ENCODE measurements around the gene KLF9. TPM values are rescaled to one million over a fixed set of nuclear protein-coding genes. Genes with fewer than 3 reads are reported as not detected.

Gene KLF9
- total and polyA plus RNA-seq, 9 of the 15 experiments (the other 6 are each of a cell fraction or from before 2014, with no cell fraction given): 3.3 to 11.9 (median 6.9) TPM

DNA sequence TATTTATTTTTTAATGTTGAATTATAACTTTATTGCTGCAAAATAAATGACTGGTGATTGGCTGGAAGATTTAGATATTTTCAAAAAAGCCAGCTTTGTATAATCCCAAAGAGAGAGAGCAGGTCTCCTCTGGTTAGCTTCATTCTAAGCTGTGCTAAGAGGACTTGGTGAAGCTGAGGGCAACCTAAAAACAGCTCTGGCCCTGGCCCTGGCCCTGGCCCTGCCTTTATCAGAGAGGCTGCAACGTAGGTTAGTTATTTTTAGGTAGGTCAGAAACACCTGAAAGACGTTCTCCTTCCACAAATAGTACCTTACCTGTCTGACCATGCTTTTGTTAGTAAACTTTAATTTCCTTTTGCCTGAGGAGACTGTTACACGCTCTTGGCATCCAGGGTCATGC, 58.7 kb downstream of the KLF9 start:
- Histone ChIP-seq H3K4me3 (no peak overlapping the region), H3K9me1 (ENCODE audit: control insufficient read depth, insufficient read depth, low read length) (no peaks in the 10 kb centered on the region), H3K27ac (ENCODE audit: extremely low read depth, low read depth, low read length) (no peak overlapping the region), H3K27me3 (ENCODE audit: control insufficient read depth in 2 of 2, insufficient read depth in 2 of 2, low read length in 2 of 2) (no peaks in the 10 kb centered on the region), H4K20me1 (replicated peaks; ENCODE audit: control insufficient read depth, insufficient read depth, low read length) (no peaks in the 10 kb centered on the region), H3K9me3 (replicated peaks; ENCODE audit: control insufficient read depth, insufficient read depth, low read depth, low read length) (no peaks in the 10 kb centered on the region), H3K9ac (ENCODE audit: insufficient read depth in 1 of 2, low read depth in 2 of 2, low read length in 2 of 2) (no peak overlapping the region), H3K79me2 (ENCODE audit: control insufficient read depth, insufficient read depth, low read length) (no peaks in the 10 kb centered on the region), H3K36me3 (ENCODE audit: control insufficient read depth, insufficient read depth, low read length) (peaks cover 10% of the 10 kb centered on the region; the same call in 1 of the 3 replicates), H3K4me1 (replicated peaks in 1 of 2; ENCODE audit: control insufficient read depth in 2 of 2, insufficient read depth in 2 of 2, low read length in 2 of 2) (no peaks in the 10 kb centered on the region), H2AFZ (ENCODE audit: low read depth, low read length) (no peak overlapping the region), H3K4me2 (ENCODE audit: insufficient read depth, low read length) (no peak overlapping the region)
- ChIA-PET POLR2A (interaction anchor here (0.6 kb wide), 1 partner anchor 63 kb away, joined by 3 read pairs; no protein-coding TSS in a partner anchor), CTCF (ENCODE audit: low intra/inter-chr PET ratio) (no interaction called here)
- no TSS peak for BruUV-seq (replicated peaks)
- no peak for FAIRE-seq
- intact Hi-C loops (cut with micrococcal nuclease): no loop called here
- DNase-seq (ENCODE audit: extremely low read depth in 1 of 4, low spot score in 3 of 4): no peak
- ATAC-seq: no peak
- WGBS (ENCODE audit: insufficient coverage, low coverage, missing lambda C conversion rate): 87% methylated on average over 3 of the region's 3 CpGs
- TF ChIP-seq, protein P1, sequence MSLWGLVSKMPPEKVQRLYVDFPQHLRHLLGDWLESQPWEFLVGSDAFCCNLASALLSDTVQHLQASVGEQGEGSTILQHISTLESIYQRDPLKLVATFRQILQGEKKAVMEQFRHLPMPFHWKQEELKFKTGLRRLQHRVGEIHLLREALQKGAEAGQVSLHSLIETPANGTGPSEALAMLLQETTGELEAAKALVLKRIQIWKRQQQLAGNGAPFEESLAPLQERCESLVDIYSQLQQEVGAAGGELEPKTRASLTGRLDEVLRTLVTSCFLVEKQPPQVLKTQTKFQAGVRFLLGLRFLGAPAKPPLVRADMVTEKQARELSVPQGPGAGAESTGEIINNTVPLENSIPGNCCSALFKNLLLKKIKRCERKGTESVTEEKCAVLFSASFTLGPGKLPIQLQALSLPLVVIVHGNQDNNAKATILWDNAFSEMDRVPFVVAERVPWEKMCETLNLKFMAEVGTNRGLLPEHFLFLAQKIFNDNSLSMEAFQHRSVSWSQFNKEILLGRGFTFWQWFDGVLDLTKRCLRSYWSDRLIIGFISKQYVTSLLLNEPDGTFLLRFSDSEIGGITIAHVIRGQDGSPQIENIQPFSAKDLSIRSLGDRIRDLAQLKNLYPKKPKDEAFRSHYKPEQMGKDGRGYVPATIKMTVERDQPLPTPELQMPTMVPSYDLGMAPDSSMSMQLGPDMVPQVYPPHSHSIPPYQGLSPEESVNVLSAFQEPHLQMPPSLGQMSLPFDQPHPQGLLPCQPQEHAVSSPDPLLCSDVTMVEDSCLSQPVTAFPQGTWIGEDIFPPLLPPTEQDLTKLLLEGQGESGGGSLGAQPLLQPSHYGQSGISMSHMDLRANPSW (CRISPR knock-in tag; IDR thresholded peaks at IDR 0.05): no peak
- TF ChIP-seq ZNF121 (CRISPR knock-in tag; conservative IDR thresholded peaks at IDR 0.05) (no peak), KLF16 (IDR thresholded peaks at IDR 0.05) (no peak), TAF15 (IDR thresholded peaks at IDR 0.05; ENCODE audit: low read depth, low read length) (no peak), TFAM (CRISPR knock-in tag; conservative IDR thresholded peaks at IDR 0.05) (no peak), PTTG1 (tag; IDR thresholded peaks at IDR 0.05; ENCODE audit: low read depth) (no peak), MEF2D (tag; conservative IDR thresholded peaks at IDR 0.05; ENCODE audit: low read depth) (no peak), ELF1 (tag; IDR thresholded peaks at IDR 0.05) (no peak), PTBP1 (IDR thresholded peaks at IDR 0.05; ENCODE audit: low read depth, low read length) (no peak), ZNF507 (tag; conservative IDR thresholded peaks at IDR 0.05) (no peak), ZNF830 (CRISPR knock-in tag; IDR thresholded peaks at IDR 0.05) (no peak)
- TF ChIP-seq, protein P2, sequence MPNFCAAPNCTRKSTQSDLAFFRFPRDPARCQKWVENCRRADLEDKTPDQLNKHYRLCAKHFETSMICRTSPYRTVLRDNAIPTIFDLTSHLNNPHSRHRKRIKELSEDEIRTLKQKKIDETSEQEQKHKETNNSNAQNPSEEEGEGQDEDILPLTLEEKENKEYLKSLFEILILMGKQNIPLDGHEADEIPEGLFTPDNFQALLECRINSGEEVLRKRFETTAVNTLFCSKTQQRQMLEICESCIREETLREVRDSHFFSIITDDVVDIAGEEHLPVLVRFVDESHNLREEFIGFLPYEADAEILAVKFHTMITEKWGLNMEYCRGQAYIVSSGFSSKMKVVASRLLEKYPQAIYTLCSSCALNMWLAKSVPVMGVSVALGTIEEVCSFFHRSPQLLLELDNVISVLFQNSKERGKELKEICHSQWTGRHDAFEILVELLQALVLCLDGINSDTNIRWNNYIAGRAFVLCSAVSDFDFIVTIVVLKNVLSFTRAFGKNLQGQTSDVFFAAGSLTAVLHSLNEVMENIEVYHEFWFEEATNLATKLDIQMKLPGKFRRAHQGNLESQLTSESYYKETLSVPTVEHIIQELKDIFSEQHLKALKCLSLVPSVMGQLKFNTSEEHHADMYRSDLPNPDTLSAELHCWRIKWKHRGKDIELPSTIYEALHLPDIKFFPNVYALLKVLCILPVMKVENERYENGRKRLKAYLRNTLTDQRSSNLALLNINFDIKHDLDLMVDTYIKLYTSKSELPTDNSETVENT (CRISPR knock-in tag; IDR thresholded peaks at IDR 0.05): no peak
- TF ChIP-seq, protein P3, sequence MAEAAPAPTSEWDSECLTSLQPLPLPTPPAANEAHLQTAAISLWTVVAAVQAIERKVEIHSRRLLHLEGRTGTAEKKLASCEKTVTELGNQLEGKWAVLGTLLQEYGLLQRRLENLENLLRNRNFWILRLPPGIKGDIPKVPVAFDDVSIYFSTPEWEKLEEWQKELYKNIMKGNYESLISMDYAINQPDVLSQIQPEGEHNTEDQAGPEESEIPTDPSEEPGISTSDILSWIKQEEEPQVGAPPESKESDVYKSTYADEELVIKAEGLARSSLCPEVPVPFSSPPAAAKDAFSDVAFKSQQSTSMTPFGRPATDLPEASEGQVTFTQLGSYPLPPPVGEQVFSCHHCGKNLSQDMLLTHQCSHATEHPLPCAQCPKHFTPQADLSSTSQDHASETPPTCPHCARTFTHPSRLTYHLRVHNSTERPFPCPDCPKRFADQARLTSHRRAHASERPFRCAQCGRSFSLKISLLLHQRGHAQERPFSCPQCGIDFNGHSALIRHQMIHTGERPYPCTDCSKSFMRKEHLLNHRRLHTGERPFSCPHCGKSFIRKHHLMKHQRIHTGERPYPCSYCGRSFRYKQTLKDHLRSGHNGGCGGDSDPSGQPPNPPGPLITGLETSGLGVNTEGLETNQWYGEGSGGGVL (CRISPR knock-in tag; IDR thresholded peaks at IDR 0.05): no peak
- in situ Hi-C loops (cut with MboI): no loop called here
